Activated T-helper 9 cell treated with anti-CD3 and anti-CD28 coated beads, Interleukin-2, amount 50 U/mL, for 16 hours (primary cell): Measurements from ENCODE around the gene SYNE4.
"Not testable (repeated sequence)": the region's sequence is repeated elsewhere in the genome, so short reads cannot be mapped to it uniquely, and the experiment has no call there.

Experiments used
- DNase-seq: peaks from one replicate; pipeline ENCODE4 v3.0.0-alpha.2; 2020; ENCODE audit warnings: low read depth

Gene SYNE4, protein sequence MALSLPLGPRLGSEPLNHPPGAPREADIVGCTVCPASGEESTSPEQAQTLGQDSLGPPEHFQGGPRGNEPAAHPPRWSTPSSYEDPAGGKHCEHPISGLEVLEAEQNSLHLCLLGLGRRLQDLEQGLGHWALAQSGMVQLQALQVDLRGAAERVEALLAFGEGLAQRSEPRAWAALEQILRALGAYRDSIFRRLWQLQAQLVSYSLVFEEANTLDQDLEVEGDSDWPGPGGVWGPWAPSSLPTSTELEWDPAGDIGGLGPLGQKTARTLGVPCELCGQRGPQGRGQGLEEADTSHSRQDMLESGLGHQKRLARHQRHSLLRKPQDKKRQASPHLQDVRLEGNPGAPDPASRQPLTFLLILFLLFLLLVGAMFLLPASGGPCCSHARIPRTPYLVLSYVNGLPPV

GRCh38 chr19:36008336-36008978, at the start of gene SYNE4:
Gene SYNE4 (minus strand): TSS chr19:36008813. CDS start chr19:36008681, 132 bp downstream.
- no peak for DNase-seq

DNA sequence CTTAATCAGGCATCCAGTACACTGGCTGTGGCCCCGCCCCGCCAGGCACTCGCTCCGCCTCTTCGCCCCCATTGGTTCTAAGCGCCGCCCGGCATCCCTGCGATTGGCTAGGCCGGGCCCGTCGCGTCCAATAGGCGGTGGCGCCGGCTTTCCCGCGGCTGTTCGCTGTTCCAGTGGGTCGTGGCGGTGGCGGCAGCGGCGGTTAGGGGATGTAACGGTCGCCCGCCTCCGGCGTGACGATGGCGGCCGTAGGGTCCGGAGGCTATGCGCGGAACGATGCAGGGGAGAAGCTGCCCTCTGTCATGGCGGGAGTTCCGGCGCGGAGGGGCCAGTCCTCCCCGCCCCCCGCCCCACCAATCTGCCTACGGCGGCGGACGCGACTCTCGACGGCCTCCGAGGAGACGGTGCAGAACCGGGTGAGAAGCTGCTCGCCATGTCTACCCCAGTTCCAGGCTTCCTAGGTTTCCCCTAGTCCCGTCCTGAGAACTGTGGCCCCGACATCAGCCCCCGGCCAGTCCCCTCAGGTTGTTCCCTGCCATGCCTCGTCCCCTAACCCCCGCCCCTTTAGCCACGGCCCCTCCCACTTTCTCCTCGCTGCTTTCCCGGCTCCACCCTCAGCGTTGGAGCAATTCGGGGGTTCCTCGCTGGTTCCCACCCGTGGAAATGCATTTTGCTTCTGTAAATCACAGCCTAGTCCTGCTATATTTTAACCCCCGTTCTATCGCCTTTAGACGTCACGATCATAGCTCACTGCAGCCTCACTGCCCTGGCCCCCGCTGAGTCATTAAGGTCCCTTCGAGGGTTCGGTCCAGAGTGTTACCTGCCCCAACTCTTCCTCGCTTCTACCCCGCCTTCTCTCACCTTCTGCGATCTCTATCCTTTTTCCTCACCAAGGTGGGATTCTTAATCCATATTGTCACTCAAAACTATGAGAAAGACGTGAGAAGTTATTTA, 46.4 kb upstream of the SYNE4 start, which contains the start of gene WDR62:
TSS of gene WDR62 (plus strand) at position 165 of the 954 bp plus-strand sequence. CDS start at position 240, 75 bp downstream.
- DNase-seq, result peak; percentile 91

- DNase-seq, result peak; percentile 100
Observed at GRCh38 chr19:36054119-36054732, 45.6 kb upstream of the SYNE4 start, which contains the start of gene THAP8. Gene THAP8 (minus strand): TSS chr19:36054285. CDS start chr19:36054217, 68 bp downstream.

- DNase-seq, result no peak
Observed at GRCh38 chr19:36051637-36052036, 43.0 kb upstream of the SYNE4 start.

DNA sequence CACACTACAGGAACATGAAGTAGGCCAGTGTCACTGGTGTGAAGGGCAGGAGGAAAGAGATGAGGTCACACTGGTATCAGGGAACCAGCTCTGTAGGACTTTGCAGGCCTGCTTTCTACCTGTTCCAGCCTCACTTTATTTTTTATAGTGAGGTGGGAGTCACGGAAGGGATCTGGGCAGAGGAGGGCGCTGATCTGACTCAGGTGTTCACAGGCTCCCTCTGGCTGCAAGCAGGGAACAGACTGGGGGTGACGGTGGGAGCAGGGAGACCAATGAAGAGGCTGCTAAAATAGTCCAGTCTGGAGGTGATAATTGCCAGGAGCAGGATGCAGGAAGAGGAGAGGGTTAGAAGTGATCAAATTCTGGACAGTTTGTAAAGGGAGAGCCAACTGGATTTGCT, 42.6 kb upstream of the SYNE4 start:
- DNase-seq, result no peak

- no peak for DNase-seq
Observed at GRCh38 chr19:36049080-36049698, 40.6 kb upstream of the SYNE4 start.

GRCh38 chr19:36047835-36048234, 39.2 kb upstream of the SYNE4 start:
- no peak for DNase-seq

DNA sequence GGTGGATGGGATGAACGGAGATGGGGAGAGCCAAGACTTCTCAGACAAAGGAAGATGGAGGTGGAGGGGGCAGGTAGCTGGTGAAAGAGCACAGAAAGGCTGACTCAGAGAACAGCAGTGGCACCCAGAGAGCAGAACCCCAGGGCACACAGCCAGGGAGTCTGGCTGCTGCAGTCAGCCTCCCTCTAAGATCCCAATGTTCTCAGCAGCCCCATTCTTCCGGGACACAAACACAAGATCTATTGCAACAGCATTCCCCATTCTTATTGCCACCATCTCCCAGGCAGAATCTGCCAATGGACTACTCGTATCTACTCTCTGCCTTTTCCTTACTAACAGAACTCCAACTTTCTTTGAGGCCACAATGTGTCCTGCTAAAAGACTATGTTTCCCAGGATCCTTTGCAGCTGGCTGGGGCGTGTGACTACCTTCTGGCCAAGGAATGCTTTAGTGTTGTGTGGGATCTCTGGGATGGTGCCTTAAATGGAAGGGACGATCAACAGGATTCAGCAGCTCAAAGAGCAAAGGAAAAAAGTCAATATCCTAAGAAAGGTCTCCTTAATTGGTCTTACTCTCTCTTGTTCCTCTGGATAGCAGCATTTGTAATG, 37.9 kb upstream of the SYNE4 start:
- no peak for DNase-seq

- no peak for DNase-seq
Observed at GRCh38 chr19:36043952-36044351, 35.3 kb upstream of the SYNE4 start.

GRCh38 chr19:36041831-36042230, 33.2 kb upstream of the SYNE4 start:
- no peak for DNase-seq

DNA sequence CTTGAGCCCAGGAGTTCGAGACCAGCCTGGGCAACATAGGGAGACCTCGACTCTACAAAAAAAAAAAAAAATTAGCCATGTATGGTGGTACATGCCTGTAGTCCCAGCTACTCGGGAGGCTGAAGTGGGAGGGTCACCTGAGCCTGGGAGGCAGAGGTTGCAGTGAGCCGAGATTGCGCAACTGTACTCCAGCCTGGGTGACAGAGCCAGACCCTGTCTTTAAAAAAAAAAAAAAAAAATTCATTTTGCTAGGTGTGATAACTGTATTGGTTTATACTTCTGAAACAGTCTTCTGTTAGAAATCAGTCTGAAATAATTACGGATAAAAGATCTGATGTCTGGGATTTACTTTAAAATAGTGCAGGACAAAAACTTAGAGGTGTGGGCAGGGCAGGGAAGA, 32.5 kb upstream of the SYNE4 start:
- not testable (repeated sequence) for DNase-seq

- no peak for DNase-seq
Observed at GRCh38 chr19:36040495-36040894, 31.9 kb upstream of the SYNE4 start.

- no peak for DNase-seq
Observed at GRCh38 chr19:36032251-36033104, 23.9 kb upstream of the SYNE4 start, which contains the start of gene CLIP3. Gene CLIP3 (minus strand): TSS chr19:36032873. CDS start chr19:36032357, 516 bp downstream.

DNA sequence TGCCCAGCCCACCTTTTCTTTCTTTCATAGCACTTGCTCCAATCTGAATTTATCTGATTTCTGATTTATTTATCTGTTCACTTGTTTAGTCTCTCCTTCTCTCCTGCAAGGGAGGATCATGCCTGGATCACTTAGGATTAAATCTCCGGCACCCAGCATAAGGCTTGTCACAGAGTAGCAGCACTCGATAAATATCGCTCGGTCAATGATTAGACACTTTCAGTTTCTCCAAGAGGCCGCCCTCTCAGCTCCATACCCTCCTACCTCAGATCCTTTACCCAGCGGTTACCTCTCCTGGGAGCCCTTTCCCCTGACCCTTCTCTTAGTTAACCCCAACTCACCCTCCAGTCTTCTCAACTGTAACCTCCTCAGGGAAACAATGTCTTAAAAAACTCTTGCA, 22.7 kb upstream of the SYNE4 start:
- DNase-seq, result no peak

- no peak for DNase-seq
Observed at GRCh38 chr19:36030264-36031148, 21.9 kb upstream of the SYNE4 start.

GRCh38 chr19:36028313-36029041, 19.9 kb upstream of the SYNE4 start:
- no peak for DNase-seq

- DNase-seq, result no peak
Observed at GRCh38 chr19:36027696-36028095, 19.1 kb upstream of the SYNE4 start.
